ENCODE results near the gene CER1.

Gene CER1

GRCh38 chr9:14704281-14704680 lies 18.3 kb downstream of the CER1 start:
- DNase-seq (ENCODE audit: extremely low read depth, insufficient read length): no peak
- Histone ChIP-seq H3K4me3 (replicated peaks; ENCODE audit: low read depth, low read length) (no peak overlapping the region), H3K27me3 (replicated peaks; ENCODE audit: control insufficient read depth, insufficient read depth, low read length) (no peaks in the 10 kb centered on the region)

GRCh38 chr9:14702200-14702720 lies 20.3 kb downstream of the CER1 start:
- Histone ChIP-seq H3K36me3 (ENCODE audit: control insufficient read depth, insufficient read depth, low read length) (no peaks in the 10 kb centered on the region), H3K4me3 (replicated peaks; ENCODE audit: low read depth, low read length) (no peak overlapping the region), H3K27me3 (replicated peaks; ENCODE audit: control insufficient read depth, insufficient read depth, low read length) (no peaks in the 10 kb centered on the region; the same call in 1 of the 2 replicates)
- no peak for DNase-seq (ENCODE audit: extremely low read depth, insufficient read length)
- TF ChIP-seq CTCF (IDR thresholded peaks at IDR 0.05; ENCODE audit: insufficient read depth, low read length, poor library complexity, severe bottlenecking): no peak

More at GRCh38 chr9:14704281-14704680, 18.3 kb downstream of the CER1 start:
- TF ChIP-seq CTCF (IDR thresholded peaks at IDR 0.05; ENCODE audit: insufficient read depth, low read length, poor library complexity, severe bottlenecking): no peak
- no peaks in the 10 kb centered on the region for H3K36me3 ChIP-seq (ENCODE audit: control insufficient read depth, insufficient read depth, low read length)

- TF ChIP-seq CTCF (IDR thresholded peaks at IDR 0.05; ENCODE audit: insufficient read depth, low read length, poor library complexity, severe bottlenecking): no peak
- Histone ChIP-seq H3K36me3 (ENCODE audit: control insufficient read depth, insufficient read depth, low read length) (peaks cover 4% of the 10 kb centered on the region), H3K27me3 (replicated peaks; ENCODE audit: control insufficient read depth, insufficient read depth, low read length) (no peaks in the 10 kb centered on the region; the same call in 1 of the 2 replicates), H3K4me3 (replicated peaks; ENCODE audit: low read depth, low read length) (peak within 1 kb of the TSS; percentile 78)
- peak; percentile 85 for DNase-seq (ENCODE audit: extremely low read depth, insufficient read length)
Observed at GRCh38 chr9:14693251-14693861, 29.2 kb downstream of the CER1 start, which contains the start of gene ZDHHC21. ZDHHC21 (minus strand) TSS chr9:14693432; CDS start chr9:14674340, 19,092 bp downstream.

GRCh38 chr9:14692470-14693250 lies 29.9 kb downstream of the CER1 start:
- no peak for TF ChIP-seq CTCF (IDR thresholded peaks at IDR 0.05; ENCODE audit: insufficient read depth, low read length, poor library complexity, severe bottlenecking)
- Histone ChIP-seq H3K27me3 (replicated peaks; ENCODE audit: control insufficient read depth, insufficient read depth, low read length) (no peaks in the 10 kb centered on the region; the same call in 1 of the 2 replicates), H3K4me3 (replicated peaks; ENCODE audit: low read depth, low read length) (peak overlapping the region; percentile 78), H3K36me3 (ENCODE audit: control insufficient read depth, insufficient read depth, low read length) (peaks cover 4% of the 10 kb centered on the region)
- DNase-seq (ENCODE audit: extremely low read depth, insufficient read length): no peak

GRCh38 chr9:14690948-14691730 lies 31.4 kb downstream of the CER1 start:
- peak overlapping the region; percentile 78; the same call in 1 of the 2 replicates for H3K4me3 ChIP-seq (replicated peaks; ENCODE audit: low read depth, low read length)
- no peaks in the 10 kb centered on the region for H3K27me3 ChIP-seq (replicated peaks; ENCODE audit: control insufficient read depth, insufficient read depth, low read length)
- peaks cover 4% of the 10 kb centered on the region for H3K36me3 ChIP-seq (ENCODE audit: control insufficient read depth, insufficient read depth, low read length)
- TF ChIP-seq CTCF (IDR thresholded peaks at IDR 0.05; ENCODE audit: insufficient read depth, low read length, poor library complexity, severe bottlenecking): no peak
- DNase-seq (ENCODE audit: extremely low read depth, insufficient read length): no peak

Data from GM06990 (cell line).